ENCODE data around the gene ABCG4. TPM values are rescaled to one million over a fixed set of nuclear protein-coding genes. Genes with fewer than 3 reads are reported as not detected.
"Not testable (repeated sequence)": the region's sequence is repeated elsewhere in the genome, so short reads cannot be mapped to it uniquely, and the experiment has no call there.

Gene ABCG4
- total RNA-seq, 1 donor from 2014 or later: 1.8 TPM

- Histone ChIP-seq H3K27ac (replicated peaks) (no peak overlapping the region), H3K9me3 (replicated peaks) (no peaks in the 10 kb centered on the region), H3K4me1 (no peaks in the 10 kb centered on the region), H3K36me3 (no peaks in the 10 kb centered on the region), H3K27me3 (ENCODE audit: low read depth) (no peaks in the 10 kb centered on the region), H3K4me3 (no peak overlapping the region)
- intact Hi-C loops (cut with micrococcal nuclease): no loop called here
- no peak for TF ChIP-seq CTCF (IDR thresholded peaks at IDR 0.05; ENCODE audit: borderline replicate concordance)
- DNase-seq: no peak
These were observed 11.3 kb downstream of the ABCG4 start for GRCh38 chr11:119160151-119160550.

- H3K4me1 ChIP-seq: no peaks in the 10 kb centered on the region
- intact Hi-C loops (cut with micrococcal nuclease): no loop called here
- no peak for DNase-seq
- H3K4me3 ChIP-seq: no peak overlapping the region
- H3K9me3 ChIP-seq (replicated peaks): no peaks in the 10 kb centered on the region
- TF ChIP-seq CTCF (IDR thresholded peaks at IDR 0.05; ENCODE audit: borderline replicate concordance): no peak
- H3K36me3 ChIP-seq: no peaks in the 10 kb centered on the region
- no peaks in the 10 kb centered on the region for H3K27me3 ChIP-seq (ENCODE audit: low read depth)
- H3K27ac ChIP-seq (replicated peaks): no peak overlapping the region
These were observed 13.0 kb downstream of the ABCG4 start for GRCh38 chr11:119161871-119162270.

GRCh38 chr11:119166368-119167076 lies 17.7 kb downstream of the ABCG4 start:
- H3K27ac ChIP-seq (replicated peaks): peak overlapping the region; percentile 19
- no peak for DNase-seq
- TF ChIP-seq CTCF (IDR thresholded peaks at IDR 0.05; ENCODE audit: borderline replicate concordance): no peak
- no peaks in the 10 kb centered on the region for H3K36me3 ChIP-seq
- H3K4me3 ChIP-seq: no peak overlapping the region
- H3K4me1 ChIP-seq: peaks cover 19% of the 10 kb centered on the region
- intact Hi-C loops (cut with micrococcal nuclease): no loop called here
- no peaks in the 10 kb centered on the region for H3K27me3 ChIP-seq (ENCODE audit: low read depth)
- H3K9me3 ChIP-seq (replicated peaks): no peaks in the 10 kb centered on the region

GRCh38 chr11:119167077-119167458 lies 18.2 kb downstream of the ABCG4 start:
- Histone ChIP-seq H3K4me1 (peaks cover 19% of the 10 kb centered on the region), H3K27ac (replicated peaks) (peak overlapping the region; percentile 19)
- H3K27me3 ChIP-seq (ENCODE audit: low read depth); H3K9me3 ChIP-seq (replicated peaks); H3K4me3 ChIP-seq; intact Hi-C loops (cut with micrococcal nuclease); DNase-seq; H3K36me3 ChIP-seq: not testable (repeated sequence)

- peak overlapping the region; percentile 89 for H3K4me3 ChIP-seq
- H3K9me3 ChIP-seq (replicated peaks): no peaks in the 10 kb centered on the region
- H3K36me3 ChIP-seq: no peaks in the 10 kb centered on the region
- peak overlapping the region; percentile 97 for H3K27ac ChIP-seq (replicated peaks)
- no peak for DNase-seq
- peaks cover 19% of the 10 kb centered on the region for H3K4me1 ChIP-seq
- intact Hi-C loops (cut with micrococcal nuclease): no loop called here
- H3K27me3 ChIP-seq (ENCODE audit: low read depth): no peaks in the 10 kb centered on the region
- no peak for TF ChIP-seq CTCF (IDR thresholded peaks at IDR 0.05; ENCODE audit: borderline replicate concordance)
These were observed 19.1 kb downstream of the ABCG4 start for GRCh38 chr11:119167933-119168332.

GRCh38 chr11:119168471-119169281 lies 19.8 kb downstream of the ABCG4 start, which contains the start of gene NLRX1:
TSS of gene NLRX1 (plus strand) at chr11:119168725. CDS start at chr11:119171404, 2,679 bp downstream.
- peaks cover 19% of the 10 kb centered on the region for H3K4me1 ChIP-seq
- peak; percentile 93 for TF ChIP-seq CTCF (IDR thresholded peaks at IDR 0.05; ENCODE audit: borderline replicate concordance)
- H3K4me3 ChIP-seq: peak within 1 kb of the TSS; percentile 89
- intact Hi-C loops (cut with micrococcal nuclease): no loop called here
- H3K27ac ChIP-seq (replicated peaks): peak within 1 kb of the TSS; percentile 97
- no peaks in the 10 kb centered on the region for H3K27me3 ChIP-seq (ENCODE audit: low read depth)
- H3K36me3 ChIP-seq: peaks cover 7% of the 10 kb centered on the region
- no peaks in the 10 kb centered on the region for H3K9me3 ChIP-seq (replicated peaks)
- peak; percentile 85 for DNase-seq
